ENCODE results near the gene RPL5.

RPL5 gene

DNA sequence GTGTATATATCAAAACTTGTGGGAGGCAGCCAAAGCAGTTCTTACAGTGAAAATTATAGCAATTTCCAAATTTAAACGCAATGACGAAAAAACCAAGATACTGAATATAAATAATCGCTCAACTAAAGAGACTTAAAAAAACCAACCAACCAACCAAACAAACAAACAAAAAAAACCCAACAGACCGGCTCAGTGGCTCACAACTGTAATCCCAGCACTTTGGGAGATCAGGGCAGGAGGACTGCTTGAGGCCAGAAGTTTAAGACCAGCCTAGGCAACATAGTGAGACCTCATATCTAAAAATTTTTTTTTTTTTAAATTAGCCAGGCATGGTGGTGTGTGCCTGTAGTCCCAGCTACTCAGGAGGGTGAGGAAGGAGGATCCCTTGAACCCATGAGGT, 23.4 kb downstream of the RPL5 start:
- no peak for DNase-seq (ENCODE audit: low spot score)

DNA sequence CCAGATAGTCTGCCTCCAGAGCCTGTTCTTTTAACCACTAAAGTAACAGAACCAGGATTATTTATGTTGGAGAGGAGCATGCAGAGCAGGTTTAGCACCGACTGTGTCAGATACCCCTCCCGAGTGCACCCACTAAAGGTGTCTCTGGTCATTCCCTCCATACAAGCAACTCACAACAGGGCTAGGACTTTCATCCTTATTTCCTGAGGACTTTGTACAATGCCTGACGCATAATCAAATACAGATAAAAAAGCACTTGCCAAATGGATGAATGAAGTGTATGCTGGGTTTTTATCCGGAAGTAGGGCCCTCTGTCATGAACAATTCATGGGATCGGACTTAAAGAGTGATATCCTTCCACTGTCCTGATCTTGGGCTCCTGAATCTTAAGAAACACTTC, 26.0 kb downstream of the RPL5 start:
- no peak for DNase-seq (ENCODE audit: low spot score)

DNA sequence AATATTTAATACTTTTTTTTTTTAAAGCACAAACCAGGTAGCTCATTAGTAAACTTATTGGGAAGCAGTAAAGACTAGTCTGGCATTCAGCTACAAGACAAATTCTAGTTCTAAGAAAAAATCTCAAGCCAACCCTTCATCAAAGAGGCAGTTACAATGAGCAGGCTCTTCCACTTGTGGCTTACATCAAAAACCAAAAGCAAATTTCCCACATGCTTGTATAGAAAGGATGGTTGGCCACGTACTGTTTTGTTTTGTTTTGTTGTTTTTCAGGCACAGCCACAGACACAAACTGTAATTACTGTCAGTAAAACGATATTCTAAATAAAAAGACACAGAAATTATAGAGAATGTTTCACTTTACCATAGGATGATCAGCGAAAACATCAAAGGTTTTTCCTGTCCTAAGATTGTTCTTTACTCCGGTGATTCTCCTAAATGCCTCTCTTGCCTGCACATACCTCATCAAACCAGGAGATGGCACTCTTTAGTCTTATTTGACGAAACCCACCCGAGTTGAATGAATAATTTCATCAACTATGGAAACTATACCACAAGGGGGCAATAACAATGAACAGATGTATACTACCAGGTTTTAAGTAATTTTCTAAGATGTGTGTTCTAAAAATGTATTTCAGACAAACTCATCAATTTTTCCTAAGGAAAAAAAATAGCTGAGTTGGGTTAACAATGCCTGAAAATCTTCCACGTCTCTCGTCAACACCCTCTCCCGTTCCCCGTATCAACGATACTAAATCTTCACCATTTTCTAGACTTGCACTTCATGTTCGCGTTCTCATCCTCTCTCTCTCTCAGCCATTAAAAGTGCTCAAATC, 26.9 kb downstream of the RPL5 start:
- DNase-seq (ENCODE audit: low spot score), result peak; percentile 86

- no peak for DNase-seq (ENCODE audit: low spot score)
Observed at GRCh38 chr1:92859400-92860039, 27.7 kb downstream of the RPL5 start.

DNA sequence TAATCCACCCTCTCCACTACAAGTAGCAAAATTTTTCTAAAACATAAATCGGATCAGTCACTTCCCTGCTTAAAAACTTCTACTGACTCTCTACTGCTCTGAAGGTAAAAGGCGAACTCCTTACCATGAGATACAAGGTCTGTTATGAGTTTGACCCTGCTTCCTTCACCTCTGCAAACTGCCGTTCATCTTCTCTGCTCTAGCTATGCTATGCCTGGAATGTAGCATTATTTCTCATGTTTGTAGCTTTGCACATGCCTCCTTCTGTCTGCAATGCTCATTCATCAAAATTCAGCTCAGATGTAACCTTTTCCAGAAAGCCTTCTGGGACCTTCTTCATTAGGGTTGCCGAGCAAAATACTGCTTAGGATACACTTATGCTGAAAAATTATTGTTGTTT, 30.8 kb downstream of the RPL5 start:
- DNase-seq (ENCODE audit: low spot score), result no peak

DNA sequence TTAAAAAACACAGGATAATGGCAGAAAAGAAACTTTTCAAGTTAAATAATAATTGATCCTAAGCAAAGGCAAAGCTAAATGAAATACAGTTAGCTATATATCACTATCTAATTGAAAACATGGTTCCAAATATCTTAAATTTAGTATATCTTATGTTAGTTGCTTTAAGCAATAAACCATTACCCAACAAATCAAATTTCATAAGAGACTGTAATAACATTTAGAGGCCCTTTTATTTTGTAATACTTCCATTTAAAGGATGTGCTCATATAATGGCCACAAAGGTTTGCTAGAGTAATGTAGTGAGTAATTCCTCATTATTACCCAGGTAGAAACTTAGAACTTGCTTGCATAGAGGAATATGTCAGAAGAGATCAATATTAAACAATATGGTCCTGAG, 32.3 kb downstream of the RPL5 start:
- DNase-seq (ENCODE audit: low spot score), result no peak

- DNase-seq (ENCODE audit: low spot score), result no peak
Observed at GRCh38 chr1:92870591-92870990, 38.8 kb downstream of the RPL5 start.

DNA sequence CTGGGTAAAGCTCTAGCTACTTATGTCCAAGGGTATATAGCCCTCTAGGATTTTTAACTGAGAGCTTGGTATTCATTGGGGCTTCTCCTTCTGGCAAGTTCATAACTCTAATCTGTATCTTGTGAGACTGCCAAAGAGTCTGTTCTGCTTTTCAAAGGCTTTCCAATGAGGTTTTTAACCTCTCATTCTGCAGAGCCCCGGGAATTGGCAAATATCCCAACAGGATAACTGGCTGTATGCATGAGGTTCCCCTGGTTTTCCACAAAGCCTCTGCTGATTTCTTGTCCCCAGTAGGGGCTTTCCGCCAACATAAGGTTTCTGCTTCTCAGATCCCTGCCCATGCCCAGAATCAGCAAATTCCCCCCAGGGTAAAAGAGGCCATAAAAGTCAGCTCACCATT, 40.9 kb downstream of the RPL5 start:
- DNase-seq (ENCODE audit: low spot score), result no peak

DNA sequence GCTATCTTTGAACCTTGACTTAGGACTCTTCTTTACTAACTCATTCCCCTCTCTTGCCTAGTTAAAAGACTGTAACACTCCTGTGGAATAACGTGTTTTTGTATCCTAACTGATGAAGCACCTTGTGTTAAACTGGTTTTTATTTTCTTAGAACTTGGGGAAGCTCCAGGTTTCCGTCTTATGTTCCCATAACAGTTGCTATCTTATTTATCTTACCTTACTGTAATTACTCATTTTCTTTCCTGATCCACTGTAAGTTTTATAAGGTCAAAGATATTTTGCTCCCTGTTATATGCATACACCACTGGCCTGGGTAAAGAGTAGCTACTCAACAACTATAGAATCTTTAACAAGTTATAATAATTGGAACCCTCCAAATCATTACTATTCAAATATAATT, 43.1 kb downstream of the RPL5 start:
- no peak for DNase-seq (ENCODE audit: low spot score)

GRCh38 chr1:92876351-92876750, 44.5 kb downstream of the RPL5 start:
- no peak for DNase-seq (ENCODE audit: low spot score)

- no peak for DNase-seq (ENCODE audit: low spot score)
Observed at GRCh38 chr1:92877081-92877711, 45.4 kb downstream of the RPL5 start.

DNA sequence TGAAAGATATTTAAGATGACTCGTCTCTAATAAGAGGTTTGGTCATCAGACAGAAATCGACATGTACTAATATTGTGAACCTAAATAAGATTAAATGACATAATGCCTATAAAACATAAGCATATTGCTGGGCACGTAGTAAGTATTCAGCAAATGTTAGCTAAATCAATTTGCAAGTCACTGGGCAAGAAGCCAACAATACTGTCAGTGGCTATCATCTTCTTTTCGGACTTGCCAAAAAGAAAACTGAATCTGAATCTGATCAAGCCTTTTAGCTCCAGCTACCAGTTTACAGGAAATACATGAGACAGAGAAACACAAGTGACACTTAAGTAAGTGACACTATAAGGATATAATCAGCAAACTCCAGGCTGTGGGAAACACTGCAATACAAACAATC, 46.0 kb downstream of the RPL5 start:
- DNase-seq (ENCODE audit: low spot score), result peak; percentile 24

GRCh38 chr1:92879316-92879968, 47.6 kb downstream of the RPL5 start:
- no peak for DNase-seq (ENCODE audit: low spot score)

- no peak for DNase-seq (ENCODE audit: low spot score)
Observed at GRCh38 chr1:92881391-92881790, 49.6 kb downstream of the RPL5 start.

- DNase-seq (ENCODE audit: low spot score), result peak; percentile 66
Observed at GRCh38 chr1:92882819-92883218, 51.0 kb downstream of the RPL5 start.

DNA sequence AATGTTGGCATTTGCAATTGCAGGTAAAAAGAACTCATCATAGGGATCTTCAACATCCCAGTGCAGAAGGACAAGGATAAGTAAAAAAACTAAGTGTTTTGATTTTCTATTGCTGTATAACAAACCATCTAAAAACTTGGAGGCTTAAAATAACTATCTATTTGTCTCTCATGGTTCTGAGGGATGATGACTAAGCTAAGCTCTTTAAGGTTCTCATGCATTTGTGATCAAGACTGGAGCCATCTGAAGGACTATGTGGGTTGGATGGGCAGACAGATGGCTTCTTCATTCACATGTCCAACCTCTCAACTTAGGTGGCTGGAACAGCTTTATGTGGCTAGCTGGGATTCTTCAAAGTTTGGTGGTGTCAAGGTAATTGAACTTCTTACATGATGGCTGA, 51.5 kb downstream of the RPL5 start:
- no peak for DNase-seq (ENCODE audit: low spot score)

GRCh38 chr1:92884195-92884594, 52.4 kb downstream of the RPL5 start:
- DNase-seq (ENCODE audit: low spot score), result no peak

DNA sequence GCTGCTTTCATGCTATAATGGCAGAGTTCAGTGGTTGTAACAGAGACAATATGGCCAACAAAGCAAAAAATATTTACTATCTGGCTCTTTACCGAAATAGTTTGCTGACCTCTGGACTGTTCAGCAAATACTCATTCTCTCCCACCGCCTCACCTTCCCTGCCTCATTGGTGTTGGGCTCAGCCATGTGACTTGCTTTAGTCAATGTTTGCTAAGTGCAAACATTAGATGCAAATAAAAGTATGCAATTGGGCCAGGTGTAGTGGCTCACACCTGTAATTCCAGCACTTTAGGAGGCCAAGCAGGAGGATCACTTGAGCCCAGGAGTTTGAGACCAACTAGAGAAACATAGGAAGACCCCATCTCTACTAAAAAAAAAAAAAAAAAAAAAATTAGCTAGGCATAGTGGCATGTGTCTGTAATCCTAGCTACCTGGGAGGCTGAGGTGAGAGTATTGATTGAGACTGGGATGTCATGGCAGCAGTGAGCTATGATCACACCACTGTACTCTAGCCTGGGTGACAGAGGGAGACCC, 55.1 kb downstream of the RPL5 start:
- no peak for DNase-seq (ENCODE audit: low spot score)

DNA sequence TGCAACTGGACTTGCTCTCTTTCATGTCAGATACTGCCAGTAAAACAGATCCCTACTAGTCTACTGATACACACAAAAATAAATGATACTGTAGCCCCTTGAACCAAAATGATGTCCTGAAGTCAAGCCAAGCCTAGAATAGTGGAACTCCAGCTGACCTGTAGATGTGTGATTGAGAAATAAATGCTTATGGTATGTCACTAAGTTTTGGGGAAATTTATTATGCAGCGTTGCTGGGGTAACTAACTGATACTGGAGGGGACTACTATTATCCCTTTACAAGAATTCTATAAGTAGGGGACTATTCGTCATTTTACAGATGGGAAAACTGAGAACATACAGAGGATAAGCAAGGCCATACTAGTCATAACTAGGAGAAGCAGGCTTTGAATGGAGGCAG, 55.6 kb downstream of the RPL5 start:
- DNase-seq (ENCODE audit: low spot score), result no peak
